ENCODE measurements around the gene PAPOLG. TPM values are rescaled to one million over a fixed set of nuclear protein-coding genes. Genes with fewer than 3 reads are reported as not detected.

Gene PAPOLG
- total and polyA plus RNA-seq, 2 donors (not counting 3 experiments of a cell fraction or from before 2014, with no cell fraction given) = 4.2 to 14.9 TPM

DNA sequence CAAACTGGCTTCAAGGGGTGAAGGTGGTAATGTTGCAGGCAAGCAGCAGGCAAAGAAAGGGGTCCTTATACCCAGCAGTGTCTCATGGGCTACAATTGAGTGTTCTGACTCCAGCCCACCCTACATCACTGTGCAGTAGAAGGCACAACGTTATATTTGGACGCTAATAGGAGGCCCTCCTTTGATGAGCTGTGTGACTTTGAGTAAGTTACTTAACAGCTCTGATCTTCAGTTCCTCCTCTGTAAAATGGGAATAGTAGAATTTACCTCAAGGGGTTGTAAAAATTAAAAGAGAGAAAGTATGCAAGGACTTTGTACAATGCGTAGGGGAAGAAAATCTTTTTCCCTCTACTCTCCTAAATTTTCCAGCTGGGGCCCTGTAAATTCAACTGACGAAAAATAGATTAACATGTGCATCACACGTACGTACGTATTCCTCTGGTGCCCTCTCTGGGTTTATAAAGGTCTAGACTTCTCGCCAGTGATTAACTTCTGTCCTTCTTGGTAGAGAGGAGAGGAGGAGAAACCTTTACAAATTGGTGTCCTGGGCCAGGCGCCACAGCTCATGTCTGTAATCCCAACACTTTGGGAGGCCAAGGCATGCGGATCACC lies 67.7 kb downstream of the PAPOLG start:
- no peaks in the 10 kb centered on the region for H3K4me1 ChIP-seq (ENCODE audit: control insufficient read depth, extremely low read depth, insufficient read depth, low read length)
- no peak for TF ChIP-seq JUN (IDR thresholded peaks at IDR 0.05; ENCODE audit: borderline replicate concordance, insufficient read depth, insufficient read length, low read depth)
- TF ChIP-seq, protein P1, sequence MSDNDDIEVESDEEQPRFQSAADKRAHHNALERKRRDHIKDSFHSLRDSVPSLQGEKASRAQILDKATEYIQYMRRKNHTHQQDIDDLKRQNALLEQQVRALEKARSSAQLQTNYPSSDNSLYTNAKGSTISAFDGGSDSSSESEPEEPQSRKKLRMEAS (IDR thresholded peaks at IDR 0.05; ENCODE audit: insufficient read depth, insufficient read length) = no peak
- POLR2A ChIA-PET = no interaction called here
- peaks cover 0 to 4% of the 10 kb centered on the region in 2 experiments for H3K27me3 ChIP-seq (ENCODE audit: control insufficient read depth in 2 of 2, insufficient read depth in 2 of 2, low read length in 2 of 2)
- CTCF ChIA-PET = interaction anchor here (1.3 to 1.4 kb wide), 2 partner anchors 9 to 175 kb away, joined by 3 read pairs; no protein-coding TSS in a partner anchor
- H3K9ac ChIP-seq (replicated peaks; ENCODE audit: extremely low read depth, insufficient read depth, low read length) = no peak overlapping the region
- dilution Hi-C loops (cut with MboI; ENCODE audit: extremely low pct_ligation_motif_present, low sequenced_read_pairs) = no loop called here
- no peak overlapping the region for H3K4me2 ChIP-seq (ENCODE audit: insufficient read depth, low read length)
- no peak overlapping the region for H3K27ac ChIP-seq (ENCODE audit: insufficient read depth, low read depth, low read length)
- DNase-seq (ENCODE audit: low read depth, low spot score) (no peak), FAIRE-seq (no peak)
- BruUV-seq (replicated peaks) = no TSS peak
- no peaks in the 10 kb centered on the region for H3K79me2 ChIP-seq (ENCODE audit: control insufficient read depth, insufficient read depth, low read length)
- H4K20me1 ChIP-seq (replicated peaks; ENCODE audit: control insufficient read depth, extremely low read depth, insufficient read depth, low read length) = no peaks in the 10 kb centered on the region
- H3K4me3 ChIP-seq (replicated peaks in 1 of 3; ENCODE audit: insufficient read depth in 1 of 3, low read depth in 1 of 3, low read length in 3 of 3) = no peak overlapping the region
- H3K36me3 ChIP-seq (ENCODE audit: control insufficient read depth in 2 of 2, extremely low read depth in 1 of 2, insufficient read depth in 2 of 2, low read length in 2 of 2) = no peaks in the 10 kb centered on the region
- no peak overlapping the region for H2AFZ ChIP-seq (ENCODE audit: low read depth, low read length)
- H3K9me1 ChIP-seq (replicated peaks; ENCODE audit: control insufficient read depth, extremely low read depth, insufficient read depth, low read length) = no peaks in the 10 kb centered on the region
- intact Hi-C loops (cut with micrococcal nuclease) = loop anchor here (1.0 kb wide), 1 partner anchor 45 kb away; no protein-coding TSS in a partner anchor
- H3K9me3 ChIP-seq (replicated peaks; ENCODE audit: control insufficient read depth, insufficient read depth, low read length) = no peaks in the 10 kb centered on the region

- H3K79me2 ChIP-seq (ENCODE audit: control insufficient read depth, insufficient read depth, low read length) = no peaks in the 10 kb centered on the region
These were observed 69.6 kb downstream of the PAPOLG start for GRCh38 chr2:60825666-60826065.

More at GRCh38 chr2:60825666-60826065, 69.6 kb downstream of the PAPOLG start:
- Histone ChIP-seq H3K4me1 (ENCODE audit: control insufficient read depth, extremely low read depth, insufficient read depth, low read length) (no peaks in the 10 kb centered on the region), H3K9me3 (replicated peaks; ENCODE audit: control insufficient read depth, insufficient read depth, low read length) (no peaks in the 10 kb centered on the region), H2AFZ (ENCODE audit: low read depth, low read length) (no peak overlapping the region), H3K27ac (ENCODE audit: insufficient read depth, low read depth, low read length) (no peak overlapping the region), H3K36me3 (ENCODE audit: control insufficient read depth in 2 of 2, extremely low read depth in 1 of 2, insufficient read depth in 2 of 2, low read length in 2 of 2) (no peaks in the 10 kb centered on the region), H3K9me1 (replicated peaks; ENCODE audit: control insufficient read depth, extremely low read depth, insufficient read depth, low read length) (no peaks in the 10 kb centered on the region), H3K4me2 (ENCODE audit: insufficient read depth, low read length) (no peak overlapping the region), H3K27me3 (ENCODE audit: control insufficient read depth in 2 of 2, insufficient read depth in 2 of 2, low read length in 2 of 2) (peaks cover 4 to 11% of the 10 kb centered on the region in 2 experiments), H4K20me1 (replicated peaks; ENCODE audit: control insufficient read depth, extremely low read depth, insufficient read depth, low read length) (no peaks in the 10 kb centered on the region), H3K9ac (replicated peaks; ENCODE audit: extremely low read depth, insufficient read depth, low read length) (no peak overlapping the region), H3K4me3 (replicated peaks in 1 of 3; ENCODE audit: insufficient read depth in 1 of 3, low read depth in 1 of 3, low read length in 3 of 3) (no peak overlapping the region)
- TF ChIP-seq EZH2 (IDR thresholded peaks at IDR 0.05; ENCODE audit: borderline replicate concordance, low read depth, low read length, severe bottlenecking) (no peak), FOS (IDR thresholded peaks at IDR 0.05; ENCODE audit: borderline replicate concordance, insufficient read depth, low read length) (no peak), GATA2 (IDR thresholded peaks at IDR 0.05; ENCODE audit: insufficient read depth, insufficient read length, low read depth, low read length) (no peak), POLR2A (IDR thresholded peaks at IDR 0.05; ENCODE audit: low read depth, low read length) (no peak), POLR2AphosphoS5 (IDR thresholded peaks at IDR 0.05; ENCODE audit: insufficient read depth, low read depth, low read length) (no peak), MYC (IDR thresholded peaks at IDR 0.05; ENCODE audit: low read depth, low read length) (no peak), JUN (IDR thresholded peaks at IDR 0.05; ENCODE audit: borderline replicate concordance, insufficient read depth, insufficient read length, low read depth) (no peak)
- TF ChIP-seq, protein P1 (IDR thresholded peaks at IDR 0.05; ENCODE audit: insufficient read depth, insufficient read length) = no peak
- TF ChIP-seq, protein P2, sequence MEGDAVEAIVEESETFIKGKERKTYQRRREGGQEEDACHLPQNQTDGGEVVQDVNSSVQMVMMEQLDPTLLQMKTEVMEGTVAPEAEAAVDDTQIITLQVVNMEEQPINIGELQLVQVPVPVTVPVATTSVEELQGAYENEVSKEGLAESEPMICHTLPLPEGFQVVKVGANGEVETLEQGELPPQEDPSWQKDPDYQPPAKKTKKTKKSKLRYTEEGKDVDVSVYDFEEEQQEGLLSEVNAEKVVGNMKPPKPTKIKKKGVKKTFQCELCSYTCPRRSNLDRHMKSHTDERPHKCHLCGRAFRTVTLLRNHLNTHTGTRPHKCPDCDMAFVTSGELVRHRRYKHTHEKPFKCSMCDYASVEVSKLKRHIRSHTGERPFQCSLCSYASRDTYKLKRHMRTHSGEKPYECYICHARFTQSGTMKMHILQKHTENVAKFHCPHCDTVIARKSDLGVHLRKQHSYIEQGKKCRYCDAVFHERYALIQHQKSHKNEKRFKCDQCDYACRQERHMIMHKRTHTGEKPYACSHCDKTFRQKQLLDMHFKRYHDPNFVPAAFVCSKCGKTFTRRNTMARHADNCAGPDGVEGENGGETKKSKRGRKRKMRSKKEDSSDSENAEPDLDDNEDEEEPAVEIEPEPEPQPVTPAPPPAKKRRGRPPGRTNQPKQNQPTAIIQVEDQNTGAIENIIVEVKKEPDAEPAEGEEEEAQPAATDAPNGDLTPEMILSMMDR (IDR thresholded peaks at IDR 0.05; ENCODE audit: extremely low read depth in 1 of 2, insufficient read depth in 1 of 2, low read depth in 1 of 2, low read length in 2 of 2) = no peak
- ChIA-PET CTCF (interaction anchor here (1.1 to 2.2 kb wide), 2 partner anchors 13 to 174 kb away, joined by 3 to 11 read pairs; no protein-coding TSS in a partner anchor), POLR2A (no interaction called here)
- intact Hi-C loops (cut with micrococcal nuclease) (no loop called here), dilution Hi-C loops (cut with MboI; ENCODE audit: extremely low pct_ligation_motif_present, low sequenced_read_pairs) (no loop called here)
- DNase-seq (ENCODE audit: low read depth, low spot score) (no peak), FAIRE-seq (no peak)
- BruUV-seq (replicated peaks) = no TSS peak
